GM18498 (cell line): ENCODE data around the gene PLA2G6.

Experiments
- ATAC-seq: cut with Tn5 transposase; IDR thresholded peaks from one replicate; pipeline ENCODE4 v1.9.1; 2021; ENCODE audit warnings: mild to moderate bottlenecking, moderate library complexity; ENCODE audit not compliant: unreplicated experiment

Gene PLA2G6

GRCh38 chr22:38074181-38075104 lies 107.2 kb downstream of the PLA2G6 start:
- ATAC-seq, result no peak

GRCh38 chr22:38073150-38074130 lies 108.2 kb downstream of the PLA2G6 start:
- no peak for ATAC-seq

- no peak for ATAC-seq
Measured at GRCh38 chr22:38072322-38073149, 109.1 kb downstream of the PLA2G6 start.

GRCh38 chr22:38071421-38072321 lies 110.0 kb downstream of the PLA2G6 start:
- ATAC-seq, result no peak

- no peak for ATAC-seq
Measured at GRCh38 chr22:38070250-38070921, 111.2 kb downstream of the PLA2G6 start.

GRCh38 chr22:38069372-38070249 lies 112.0 kb downstream of the PLA2G6 start:
- ATAC-seq, result no peak

GRCh38 chr22:38068641-38069371 lies 112.8 kb downstream of the PLA2G6 start:
- ATAC-seq, result no peak

GRCh38 chr22:38067761-38068360 lies 113.8 kb downstream of the PLA2G6 start:
- no peak for ATAC-seq

- ATAC-seq, result no peak
Measured at GRCh38 chr22:38067028-38067415, 114.6 kb downstream of the PLA2G6 start.

- no peak for ATAC-seq
Measured at GRCh38 chr22:38066381-38067027, 115.1 kb downstream of the PLA2G6 start.

GRCh38 chr22:38065539-38065938 lies 116.1 kb downstream of the PLA2G6 start:
- no peak for ATAC-seq

- ATAC-seq, result no peak
Measured at GRCh38 chr22:38062791-38063190, 118.8 kb downstream of the PLA2G6 start.
